GM21786 (cell line): ENCODE results near the gene SFMBT2.
"Not testable (repeated sequence)": the region's sequence is repeated elsewhere in the genome, so short reads cannot be mapped to it uniquely, and the experiment has no call there.

ENCODE experiments used
- ATAC-seq: cut with Tn5 transposase; IDR thresholded peaks from one replicate; pipeline ENCODE4 v1.9.1; 2021; ENCODE audit not compliant: unreplicated experiment

The SFMBT2 gene

DNA sequence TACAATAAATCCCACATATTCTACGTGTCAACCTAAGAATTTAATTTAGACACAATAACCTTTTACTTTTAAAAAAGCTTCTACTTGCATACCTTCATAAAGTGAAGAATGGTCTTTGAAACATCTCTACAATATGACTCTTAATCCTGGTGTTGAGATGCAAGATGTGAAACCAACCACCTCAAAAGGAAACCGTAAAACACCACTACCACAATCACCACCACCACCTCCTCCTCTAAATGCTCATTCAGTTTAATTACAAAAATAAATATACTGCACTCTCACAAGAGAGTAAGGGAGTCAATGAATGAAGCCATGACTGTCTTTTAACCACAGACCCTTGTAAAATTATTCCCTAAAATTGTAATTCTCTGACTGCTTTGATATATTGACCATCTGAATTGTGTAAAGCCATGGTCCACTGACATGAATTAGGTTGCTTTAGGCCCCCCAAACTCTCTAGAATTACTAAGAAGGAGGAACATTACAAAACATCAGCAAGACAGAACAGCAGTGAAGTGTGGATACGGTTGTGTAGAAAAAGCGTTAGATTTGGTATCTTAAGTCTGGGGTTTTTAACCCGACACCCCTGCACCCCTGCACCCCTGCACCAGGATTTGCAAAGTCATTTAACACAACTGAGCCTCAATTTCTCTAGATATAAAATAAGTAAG lies 171.4 kb downstream of the SFMBT2 start:
- peak; percentile 71 for ATAC-seq

DNA sequence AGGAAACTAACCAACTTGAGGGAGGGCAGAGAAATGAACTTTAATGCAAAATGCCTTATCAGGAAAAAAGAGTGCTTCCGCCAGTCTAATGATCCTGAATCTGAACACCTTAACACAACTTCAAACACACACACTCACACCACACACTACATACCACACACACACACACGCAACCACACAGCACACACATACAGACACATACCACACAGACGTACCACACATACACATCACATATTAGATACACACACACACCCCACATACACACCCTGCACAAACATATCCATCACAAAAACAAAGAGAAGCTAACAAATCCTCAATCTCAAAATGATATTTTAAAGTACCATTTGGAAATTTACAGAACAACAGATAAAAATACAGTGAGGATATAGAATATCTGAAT lies 175.5 kb downstream of the SFMBT2 start:
- no peak for ATAC-seq

DNA sequence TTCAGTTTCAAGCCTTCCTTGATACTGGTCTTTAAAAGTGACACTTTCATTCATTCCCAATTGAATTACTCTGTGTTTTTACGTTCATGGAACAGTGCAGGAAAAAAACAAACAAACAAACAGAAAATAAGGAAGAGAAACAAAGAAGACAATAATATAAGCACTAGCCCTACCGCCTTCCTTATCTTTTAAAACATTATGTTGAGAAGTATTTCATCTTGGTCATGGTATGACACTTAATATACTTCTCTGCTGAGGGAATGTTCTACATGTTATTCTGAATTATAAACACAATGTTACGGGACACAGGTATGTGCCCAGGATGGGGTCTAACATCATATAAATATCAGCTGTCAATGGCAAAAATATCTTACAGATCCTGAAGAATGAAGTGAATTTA lies 176.7 kb downstream of the SFMBT2 start:
- ATAC-seq: no peak

DNA sequence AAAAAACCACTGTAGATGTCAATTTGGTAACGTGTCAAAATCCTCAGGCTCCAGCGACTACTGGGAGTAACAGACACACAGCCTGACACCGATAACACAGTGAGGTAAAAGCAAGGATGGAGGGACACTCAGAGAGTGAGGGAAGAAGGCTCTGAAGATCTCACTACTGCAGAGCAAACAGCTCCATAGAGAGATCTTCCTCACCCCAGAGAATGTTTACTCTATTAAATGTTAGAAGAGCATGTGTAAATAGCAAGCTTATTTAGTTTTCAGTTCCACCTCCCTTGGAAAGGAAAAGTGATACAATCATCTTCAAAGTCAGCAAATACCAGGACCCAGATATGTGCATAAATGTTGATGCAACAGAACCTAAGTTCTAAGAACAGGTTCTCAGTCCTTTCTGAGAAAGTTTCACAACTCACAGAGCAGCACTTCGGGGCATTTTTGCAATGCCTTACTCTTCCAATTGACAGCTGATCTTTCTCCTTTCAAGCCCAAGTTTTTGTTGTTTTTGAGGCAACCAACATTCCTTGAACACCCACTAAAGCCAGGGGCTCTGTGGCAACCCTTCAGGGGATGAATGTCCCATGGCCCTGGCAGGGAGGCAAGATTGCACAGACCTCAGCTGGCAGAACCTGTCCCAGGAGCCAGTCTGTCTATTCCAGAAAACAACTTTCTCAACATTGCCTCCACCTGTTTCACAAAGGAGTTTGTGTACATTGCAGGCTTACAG lies 177.4 kb downstream of the SFMBT2 start:
- ATAC-seq: no peak

DNA sequence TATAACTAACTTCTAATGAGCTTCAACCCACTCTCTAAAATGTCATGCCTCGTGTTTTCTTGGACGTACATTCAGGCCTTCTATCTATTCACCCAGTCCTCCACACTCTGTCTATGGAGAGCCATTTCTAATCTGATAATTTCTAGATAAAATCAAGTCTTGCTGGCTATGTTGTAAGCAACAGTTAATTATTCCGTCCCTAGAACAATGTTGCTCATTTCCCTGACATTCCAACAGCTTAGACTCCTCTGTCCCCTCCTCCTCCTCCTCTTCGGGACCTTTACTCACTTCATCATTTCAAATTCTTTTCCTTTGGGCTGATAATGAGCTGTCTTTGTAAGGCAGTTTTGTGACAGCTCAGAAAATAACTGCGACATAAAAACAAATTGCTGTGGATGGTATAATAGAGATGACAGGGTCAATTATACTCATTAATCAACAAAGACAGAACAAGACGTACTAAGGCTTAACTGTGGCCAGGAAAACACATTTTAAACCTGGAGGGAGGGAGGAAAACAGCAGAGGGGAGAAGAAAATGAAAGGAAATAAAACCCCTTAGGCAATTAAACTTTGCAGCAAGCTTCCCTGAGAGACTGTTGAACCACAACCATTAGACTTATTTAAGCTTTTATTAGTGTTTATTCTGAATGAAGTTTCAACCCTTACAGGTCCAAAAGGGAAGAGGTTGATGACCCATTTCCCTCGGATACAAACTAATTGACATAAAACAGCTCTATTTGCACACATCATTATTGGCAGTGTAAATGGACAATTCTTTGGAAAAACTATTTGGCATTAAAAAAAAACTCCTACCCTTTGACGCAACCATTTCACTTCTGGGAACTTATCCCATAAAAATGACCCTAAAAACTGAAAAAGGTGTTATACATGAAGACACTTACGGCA lies 179.1 kb downstream of the SFMBT2 start:
- no peak for ATAC-seq

DNA sequence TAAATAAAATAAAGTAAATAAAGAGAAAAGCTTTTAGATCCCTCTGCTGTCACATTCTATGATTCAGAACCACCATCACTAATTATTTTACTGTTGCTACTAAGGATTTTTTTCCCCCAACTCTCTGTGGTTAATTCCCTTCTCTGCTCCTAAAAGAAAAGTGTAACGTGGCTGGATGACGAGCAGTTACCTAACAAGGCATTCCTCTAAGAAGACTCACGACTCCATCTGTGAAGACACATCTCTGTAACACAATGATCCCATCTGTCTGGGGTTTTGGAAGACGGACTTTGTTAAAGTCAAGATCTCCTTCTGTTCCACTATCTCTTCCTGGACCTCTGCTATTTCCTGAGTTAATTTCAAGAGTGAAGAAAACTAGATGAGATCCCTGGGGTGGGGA lies 179.9 kb downstream of the SFMBT2 start:
- ATAC-seq: no peak

DNA sequence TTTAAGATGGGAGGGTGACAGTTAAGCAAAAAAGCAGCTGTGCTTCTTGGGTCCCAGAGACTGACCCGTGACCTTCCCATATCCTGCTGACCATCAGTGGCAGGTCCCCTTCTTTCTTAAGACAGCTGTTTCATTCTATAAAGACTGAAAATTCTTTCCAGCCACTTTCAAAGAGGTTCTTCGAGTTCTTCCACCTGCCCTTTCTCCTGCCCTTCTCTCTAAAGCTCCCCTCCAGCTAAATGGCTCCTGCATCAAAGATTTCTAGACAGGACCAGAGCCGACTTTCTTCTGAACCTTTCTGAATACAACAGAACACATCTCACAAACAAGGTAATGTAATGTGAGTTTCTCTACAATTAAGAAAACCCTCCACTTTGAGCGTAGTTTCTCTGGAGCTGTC lies 180.8 kb downstream of the SFMBT2 start:
- no peak for ATAC-seq

DNA sequence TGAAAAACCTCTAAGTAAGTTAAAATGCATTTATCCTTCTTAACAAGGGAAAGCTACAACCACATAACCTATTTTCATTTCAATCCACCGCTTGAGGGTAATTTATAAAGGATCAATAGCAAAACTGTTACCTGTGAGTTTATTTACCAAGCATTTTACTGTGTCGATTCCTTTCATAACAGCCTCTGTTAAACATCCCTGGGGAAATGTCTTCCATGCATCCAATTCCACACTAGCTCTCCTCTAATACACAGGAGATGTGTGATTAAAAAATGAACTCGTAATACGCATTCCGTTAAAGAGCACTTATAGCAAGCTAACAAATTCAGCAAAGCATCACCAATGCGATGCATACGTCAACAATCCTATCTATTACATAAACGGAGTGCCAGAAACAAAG lies 185.7 kb downstream of the SFMBT2 start:
- ATAC-seq: no peak

DNA sequence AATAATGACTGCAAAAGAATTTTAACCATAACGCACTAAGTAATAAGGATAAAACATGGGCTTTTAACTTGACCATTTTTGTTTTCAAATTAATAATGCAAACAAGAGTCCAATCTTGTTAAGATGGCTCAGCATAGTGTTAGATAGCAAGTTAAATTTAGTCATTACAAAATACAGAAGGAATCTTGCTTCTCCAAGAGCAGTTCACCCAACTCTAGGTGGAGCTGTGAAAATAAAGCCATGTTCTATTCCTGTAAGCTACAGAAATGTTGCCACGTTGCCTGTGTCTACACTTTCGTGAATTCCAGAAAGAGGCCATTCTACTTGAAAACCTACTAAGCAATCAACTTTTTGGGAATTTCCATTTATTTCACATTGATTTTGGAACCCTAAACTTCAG lies 191.9 kb downstream of the SFMBT2 start:
- ATAC-seq: no peak

DNA sequence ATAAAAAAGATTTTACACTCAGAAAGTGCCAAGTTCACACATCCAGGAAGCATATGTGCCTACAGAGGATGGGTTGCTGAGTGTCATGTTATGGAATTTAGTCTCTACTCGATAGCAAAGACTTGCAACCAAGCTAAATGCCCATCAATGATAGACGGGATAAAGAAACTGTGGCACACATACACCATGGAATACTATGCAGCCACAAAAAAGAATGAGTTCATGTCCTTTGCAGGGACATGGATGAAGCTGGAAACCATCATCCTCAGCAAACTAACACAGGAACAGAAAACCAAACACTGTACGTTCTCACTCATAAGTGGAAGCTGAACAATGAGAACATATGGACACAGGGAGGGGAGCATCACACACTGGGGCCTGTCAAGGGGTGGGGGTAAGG lies 198.1 kb downstream of the SFMBT2 start:
- ATAC-seq: not testable (repeated sequence)

DNA sequence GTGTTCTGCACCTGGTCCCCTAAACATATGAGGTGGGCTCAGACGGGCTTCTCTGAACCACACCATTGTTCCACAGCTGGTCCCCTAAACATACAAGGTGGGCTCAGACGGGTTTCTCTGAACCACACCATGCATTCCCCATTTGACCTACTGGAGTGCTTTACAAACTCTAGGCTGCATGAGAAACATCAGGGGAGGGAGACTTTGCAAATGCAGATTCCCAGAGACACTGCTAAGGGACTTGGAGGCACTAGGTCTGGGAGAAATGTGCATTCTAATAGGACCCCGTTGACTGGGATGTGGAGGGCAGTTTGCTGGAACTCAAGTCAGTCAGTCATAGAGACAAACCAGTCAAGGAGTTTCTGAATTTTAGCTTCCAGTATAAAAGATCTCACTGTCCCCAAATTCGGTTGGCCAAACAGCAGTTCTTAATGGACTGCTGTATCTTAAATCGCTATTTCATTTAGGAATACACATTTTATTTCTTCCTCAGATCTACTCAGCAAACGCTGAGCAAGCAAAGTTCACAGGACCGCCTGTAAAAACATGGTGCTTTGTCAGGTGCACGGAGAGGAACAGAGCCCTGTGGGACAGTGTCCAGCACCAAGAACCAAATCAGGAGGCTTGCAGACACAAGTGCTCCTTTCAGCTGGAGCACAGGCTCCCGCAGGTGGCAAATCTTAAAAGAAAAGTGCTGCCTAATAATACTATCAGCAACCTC lies 198.8 kb downstream of the SFMBT2 start:
- no peak for ATAC-seq

DNA sequence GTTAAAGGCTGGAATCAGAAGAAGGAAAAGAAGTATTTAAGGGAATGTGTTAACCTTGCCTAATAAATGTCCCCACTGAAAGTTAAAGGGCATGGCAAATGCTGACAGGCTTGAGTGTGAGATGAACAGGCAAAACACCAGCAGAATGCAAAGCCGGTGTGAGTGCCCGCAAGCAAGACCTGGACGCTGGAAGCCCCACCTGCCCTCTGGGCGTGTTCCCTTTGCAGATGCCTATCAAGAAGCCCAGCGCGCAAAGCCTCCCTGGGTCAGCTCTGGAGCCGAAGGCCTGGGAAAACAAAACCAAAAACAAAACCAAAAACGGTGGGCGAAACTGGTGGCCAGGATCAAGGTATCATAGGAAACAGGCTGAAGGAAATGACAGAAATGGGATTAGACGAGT lies 200.3 kb downstream of the SFMBT2 start:
- ATAC-seq: no peak

DNA sequence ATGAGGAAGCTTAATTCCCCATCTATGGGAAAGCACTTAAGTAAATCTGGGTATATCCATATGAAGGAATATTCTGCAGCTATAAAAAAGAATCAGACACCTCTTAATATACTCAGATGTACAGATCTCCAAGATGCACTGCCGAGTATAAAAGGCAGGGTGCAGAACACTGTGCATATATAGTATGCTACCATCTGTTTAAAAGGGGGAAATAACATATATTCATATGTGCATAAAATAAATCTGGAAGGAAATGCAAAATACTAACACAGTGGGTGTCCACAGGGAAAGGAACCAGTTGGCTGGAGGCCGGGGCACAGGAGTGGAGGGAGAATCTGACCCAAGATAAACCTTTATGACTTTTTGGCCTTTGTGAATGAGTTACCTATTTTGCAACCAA lies 201.4 kb downstream of the SFMBT2 start:
- ATAC-seq: no peak

DNA sequence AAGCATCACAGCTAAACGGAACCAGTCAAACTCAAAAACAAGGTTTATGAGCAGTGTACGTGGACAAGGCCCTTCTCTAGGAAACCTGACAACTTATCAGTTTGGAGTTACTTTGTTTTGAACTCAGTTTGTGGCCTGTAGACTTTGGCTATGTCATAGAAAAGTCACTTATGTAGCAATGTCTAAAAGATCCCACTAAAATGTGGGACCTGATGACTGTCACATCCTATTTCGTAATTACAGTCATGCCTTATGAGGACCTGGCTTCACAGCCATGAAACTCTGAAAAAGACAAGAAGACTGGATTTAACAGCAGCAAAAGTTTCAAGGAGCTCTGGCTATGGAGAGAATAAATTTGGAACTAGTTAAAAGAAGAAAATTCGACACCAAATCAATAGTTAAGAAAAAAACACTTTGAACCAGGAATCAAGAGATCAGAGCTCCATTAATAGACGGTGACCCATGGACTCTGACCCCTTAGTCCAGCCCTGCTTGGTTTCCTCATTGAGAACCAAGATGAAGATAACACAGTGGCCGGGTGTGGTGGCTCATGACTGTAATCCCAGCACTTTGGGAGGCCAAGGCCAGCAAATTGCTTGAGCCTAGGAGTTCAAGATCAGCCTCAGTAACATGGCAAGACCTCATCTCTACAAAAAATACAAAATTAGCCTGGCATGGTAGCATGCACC lies 204.3 kb downstream of the SFMBT2 start:
- no peak for ATAC-seq

DNA sequence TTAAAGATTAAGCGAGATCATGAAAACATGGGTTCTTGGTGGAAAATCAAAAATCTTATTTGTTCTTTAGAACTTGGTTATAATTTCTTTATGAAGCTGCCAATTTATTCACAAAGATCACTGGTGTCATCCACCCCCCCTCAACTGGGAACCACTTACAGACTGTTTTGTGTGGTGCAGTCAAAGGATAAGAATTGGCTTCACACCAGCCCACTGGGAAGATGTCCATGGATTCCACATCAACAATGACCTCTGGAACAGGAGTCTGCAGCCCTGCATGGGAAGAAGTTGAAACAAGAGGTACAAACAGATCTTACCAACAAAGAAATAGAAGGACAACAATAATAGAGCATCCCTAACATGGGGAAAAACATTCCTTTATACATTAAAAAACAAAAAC lies 205.2 kb downstream of the SFMBT2 start:
- ATAC-seq: no peak

DNA sequence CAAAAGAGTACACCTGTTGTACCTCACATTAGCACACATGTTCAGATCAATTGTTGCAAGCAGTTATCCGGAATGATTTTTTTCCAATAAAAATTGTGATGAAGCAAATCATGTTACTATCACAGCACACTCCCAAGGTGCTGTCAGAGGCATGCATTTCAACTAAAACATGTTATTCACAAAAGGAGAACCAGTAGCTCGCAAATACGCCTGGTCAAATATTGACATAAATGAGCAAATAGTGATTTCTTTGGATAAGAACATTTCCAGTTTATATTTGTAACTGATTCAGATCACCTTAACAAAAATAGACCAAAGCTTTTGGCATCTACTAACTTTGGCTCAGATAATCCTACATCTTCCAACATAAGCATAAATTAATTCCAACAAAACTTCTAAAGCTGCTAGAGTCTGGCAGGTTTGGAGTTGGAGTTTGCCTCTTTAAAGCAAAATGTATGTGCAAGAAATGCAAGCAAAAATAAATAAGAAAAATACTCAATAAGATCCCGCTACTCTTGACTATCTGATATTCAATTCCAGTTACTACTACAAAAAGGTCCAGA lies 208.0 kb downstream of the SFMBT2 start:
- no peak for ATAC-seq

DNA sequence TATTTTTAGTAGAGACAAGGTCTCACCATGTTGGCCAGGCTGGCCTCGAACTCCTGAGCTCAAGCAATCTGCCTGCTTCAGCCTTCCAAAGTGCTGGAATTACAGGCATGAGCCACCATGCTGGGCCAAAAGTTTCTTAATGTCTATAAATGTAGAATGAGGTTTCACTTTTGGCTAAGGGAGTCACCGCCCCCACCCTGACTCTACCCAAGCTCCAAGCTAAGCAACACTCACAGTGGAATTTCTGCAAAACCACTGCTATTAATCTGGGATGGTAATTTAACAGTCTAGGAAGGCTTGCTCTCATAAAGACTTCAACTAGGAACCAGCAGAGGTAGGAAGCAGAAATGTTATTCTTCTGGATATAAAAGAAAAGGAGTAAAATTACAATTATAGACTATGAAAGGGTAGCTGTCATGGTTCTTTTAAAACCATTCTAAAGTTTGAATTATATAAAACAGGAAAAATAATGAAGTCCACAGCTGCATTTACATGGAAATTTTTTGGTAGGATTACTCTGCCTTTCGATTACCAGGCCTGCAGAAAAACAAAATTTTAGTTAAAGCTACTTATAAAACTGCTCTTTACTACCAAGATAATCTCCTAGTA lies 211.6 kb downstream of the SFMBT2 start:
- no peak for ATAC-seq

DNA sequence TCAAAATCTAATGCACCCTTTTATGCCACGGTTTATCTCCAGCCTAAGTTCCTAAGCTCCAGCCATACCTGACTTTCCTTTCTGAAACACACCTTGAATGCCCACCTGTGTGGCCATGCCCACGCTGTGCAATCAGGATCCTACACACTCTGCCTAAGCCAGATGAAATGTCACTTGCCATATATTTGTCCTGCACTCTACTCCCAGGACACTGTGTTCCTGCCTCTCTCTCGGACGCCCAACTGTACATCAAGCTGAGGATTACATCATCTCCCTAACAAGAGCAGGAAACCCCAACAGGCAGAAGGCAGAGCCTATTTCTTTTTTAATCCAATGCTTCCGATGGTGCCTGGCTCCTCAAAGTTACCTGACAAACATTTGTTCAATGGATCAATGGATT lies 214.6 kb downstream of the SFMBT2 start:
- no peak for ATAC-seq

DNA sequence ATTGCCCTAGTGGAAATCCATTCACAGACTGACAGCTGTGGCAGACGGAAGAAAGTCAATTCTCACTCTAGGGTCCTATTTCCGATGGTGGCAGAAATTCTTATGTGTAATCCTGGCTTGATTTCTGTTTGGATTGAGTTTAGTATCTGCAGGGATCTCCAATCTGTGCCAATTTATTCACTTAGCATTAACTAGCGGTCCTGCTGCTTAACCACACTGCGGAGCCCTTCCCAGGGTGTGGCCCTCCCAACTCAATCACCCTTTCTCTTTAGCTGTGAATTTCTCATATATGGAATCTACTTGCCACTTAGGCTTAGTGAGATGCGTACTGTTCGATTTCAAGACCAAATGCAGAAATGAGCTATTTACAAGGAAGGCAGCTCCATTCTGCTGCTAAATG lies 215.7 kb downstream of the SFMBT2 start:
- no peak for ATAC-seq

DNA sequence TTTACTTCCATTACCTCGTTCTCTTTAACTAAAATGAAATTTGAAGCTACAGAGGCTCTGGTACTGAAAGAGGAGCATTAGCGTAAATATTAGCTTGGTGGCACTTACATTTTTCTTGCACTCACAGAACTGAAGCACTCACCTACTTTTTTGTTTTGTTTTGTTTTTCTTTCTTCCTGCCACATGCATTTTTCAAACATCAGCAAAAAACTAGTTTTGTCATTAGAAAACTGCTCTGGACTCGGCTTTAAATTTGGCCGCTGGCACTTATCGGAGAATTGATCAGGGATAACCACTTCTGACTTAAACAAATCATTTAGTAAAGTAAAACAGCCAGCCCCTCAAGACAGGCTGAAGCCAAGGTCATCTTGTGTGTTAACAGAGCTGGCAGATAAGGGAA lies 216.3 kb downstream of the SFMBT2 start:
- no peak for ATAC-seq
